HepG2 (cell line): ENCODE measurements around the gene STRADA. TPM values are rescaled to one million over a fixed set of nuclear protein-coding genes. Genes with fewer than 3 reads are reported as not detected.
A peak's percentile ranks its signal among the peaks of the same experiment; 100 is the strongest.

ENCODE experiments used
- AGO1 ChIP-seq: fragments of 200-400 bp; formaldehyde crosslinking; IDR thresholded peaks from 2 replicates; pipeline ENCODE4 v1.6.1; 2017; ENCODE audit warnings: mild to moderate bottlenecking, low read depth, low read length, moderate library complexity; ENCODE audit not compliant: poor library complexity, severe bottlenecking
- CBX2 ChIP-seq, 2 experiments: fragments of 200-600 bp in 1 of 2; sonication (generic); formaldehyde crosslinking in 1 of 2; IDR thresholded peaks; 2 replicates each; pipeline versions ENCODE4 v1.7.0 to v1.8.1; 2018 to 2022; ENCODE audit warnings: low read depth in 2 of 2, low read length in 1 of 2, mild to moderate bottlenecking in 1 of 2, missing genetic modification reagents in 1 of 2
- EHMT2 ChIP-seq: fragments of 200-600 bp; sonication (generic); IDR thresholded peaks from 2 replicates; pipeline ENCODE4 v1.7.0; 2017; ENCODE audit warnings: antibody characterized with exemption, low read depth, low read length, borderline replicate concordance
- GATA4 ChIP-seq: sonication (generic); IDR thresholded peaks from 2 replicates; pipeline ENCODE4 v1.6.1; 2016; ENCODE audit warnings: antibody characterized with exemption, low read depth, borderline replicate concordance
- HOXA7 ChIP-seq: sonication (generic); formaldehyde crosslinking; IDR thresholded peaks from 2 replicates; pipeline ENCODE4 v1.8.1; 2022; ENCODE audit warnings: mild to moderate bottlenecking, missing genetic modification reagents, moderate library complexity
- HOXA9 ChIP-seq: sonication (generic); formaldehyde crosslinking; IDR thresholded peaks from 2 replicates; pipeline ENCODE4 v1.8.1; 2022; ENCODE audit warnings: missing genetic modification reagents, mild to moderate bottlenecking, moderate library complexity, borderline replicate concordance
- KMT2A ChIP-seq: sonication (generic); formaldehyde crosslinking; IDR thresholded peaks from 2 replicates; pipeline ENCODE4 v1.4.0; 2020; ENCODE audit warnings: missing genetic modification reagents
- MIXL1 ChIP-seq: IDR thresholded peaks from 2 replicates; pipeline ENCODE4 v1.6.1; 2016
- MXI1 ChIP-seq: IDR thresholded peaks from 3 replicates; pipeline ENCODE4 v1.6.1; 2012; ENCODE audit warnings: low read depth, low read length, inconsistent platforms, borderline replicate concordance
- NCOA5 ChIP-seq: sonication (generic); formaldehyde crosslinking; IDR thresholded peaks from 2 replicates; pipeline ENCODE4 v1.4.0; 2020; ENCODE audit warnings: missing genetic modification reagents
- NFE2L2 ChIP-seq: fragments of 150-350 bp; IDR thresholded peaks from 2 replicates; pipeline ENCODE4 v1.6.1; 2014; ENCODE audit warnings: low read length
- NR2C2 ChIP-seq: sonication (generic); formaldehyde crosslinking; IDR thresholded peaks from 2 replicates; pipeline ENCODE4 v1.4.0; 2020; ENCODE audit warnings: missing genetic modification reagents, mild to moderate bottlenecking, moderate library complexity, borderline replicate concordance
- PHF21A ChIP-seq: sonication (generic); formaldehyde crosslinking; IDR thresholded peaks from 2 replicates; pipeline ENCODE4 v1.5.0; 2020; ENCODE audit warnings: mild to moderate bottlenecking, missing genetic modification reagents
- POGZ ChIP-seq: sonication (generic); formaldehyde crosslinking; IDR thresholded peaks from 2 replicates; pipeline ENCODE4 v1.4.0; 2020; ENCODE audit warnings: mild to moderate bottlenecking, missing genetic modification reagents
- RBAK ChIP-seq: sonication (generic); formaldehyde crosslinking; IDR thresholded peaks from 2 replicates; pipeline ENCODE4 v1.5.1; 2020; ENCODE audit warnings: mild to moderate bottlenecking, missing genetic modification reagents
- SIX1 ChIP-seq: sonication (generic); formaldehyde crosslinking; IDR thresholded peaks from 2 replicates; pipeline ENCODE4 v1.4.0; 2020; ENCODE audit warnings: missing genetic modification reagents, borderline replicate concordance
- SOX13 ChIP-seq, 3 experiments: fragments of 450-650 bp in 1 of 3; sonication (generic) in 1 of 3; formaldehyde crosslinking in 1 of 3; IDR thresholded peaks in 2 of 3; conservative IDR thresholded peaks in 1 of 3; 2 replicates each; pipeline versions ENCODE4 v1.5.0 to v1.6.1; 2016 to 2020; ENCODE audit warnings: antibody characterized with exemption in 1 of 3, mild to moderate bottlenecking in 1 of 3, missing compliant biosample characterization in 1 of 3, missing genetic modification reagents in 1 of 3, moderate library complexity in 1 of 3
- SP2 ChIP-seq: sonication (generic); formaldehyde crosslinking; IDR thresholded peaks from 2 replicates; pipeline ENCODE4 v1.5.1; 2020; ENCODE audit warnings: mild to moderate bottlenecking, missing genetic modification reagents
- ZMYM3 ChIP-seq: sonication (generic); formaldehyde crosslinking; IDR thresholded peaks from 2 replicates; pipeline ENCODE4 v1.5.1; 2020; ENCODE audit warnings: mild to moderate bottlenecking, missing genetic modification reagents
- ZNF143 ChIP-seq: sonication (generic); formaldehyde crosslinking; IDR thresholded peaks from 2 replicates; pipeline ENCODE4 v1.4.0; 2020; ENCODE audit warnings: missing genetic modification reagents
- polyA plus RNA-seq, 8 experiments: library from polyadenylated mRNA; depleted of rRNA in 3 of 8; stranded (reverse) in 7 of 8; unstranded in 1 of 8; fragments of >200 nt; fragmentation: Illumina TruSeq in 4 of 8; extraction: Trizol in 4 of 8; gene quantifications; 2 replicates each; pipeline versions ENCODE4 v1.2.1 to v1.2.3, GENCODE V29; 2011 to 2016; ENCODE audit warnings: low read depth in 4 of 8, missing spikeins in 1 of 8, mixed read lengths in 1 of 8; ENCODE audit not compliant: insufficient read depth in 1 of 8
- total RNA-seq, 5 experiments: library from RNA; depleted of rRNA; stranded (reverse); fragments of >200 nt; fragmentation: Illumina TruSeq; extraction: Trizol; gene quantifications; 2 replicates each; pipeline ENCODE4 v1.2.3, GENCODE V29; 2016; ENCODE audit warnings: low read depth in 1 of 5
- TF ChIP-seq, protein P1 (sequence below): sonication (generic); formaldehyde crosslinking; conservative IDR thresholded peaks from 2 replicates; pipeline ENCODE4 v1.4.0; 2020; ENCODE audit warnings: missing genetic modification reagents
- TF ChIP-seq, protein P2 (sequence below): sonication (generic); formaldehyde crosslinking; IDR thresholded peaks from 2 replicates; pipeline ENCODE4 v1.5.0; 2020; ENCODE audit warnings: missing genetic modification reagents
- TF ChIP-seq, protein P3 (sequence below): sonication (generic); formaldehyde crosslinking; IDR thresholded peaks from 2 replicates; pipeline ENCODE4 v1.5.1; 2020; ENCODE audit warnings: mild to moderate bottlenecking, moderate library complexity, missing genetic modification reagents
- TF ChIP-seq, protein P4 (sequence below): sonication (generic); formaldehyde crosslinking; IDR thresholded peaks from 2 replicates; pipeline ENCODE4 v1.8.1; 2023; ENCODE audit warnings: mild to moderate bottlenecking, missing genetic modification reagents

Gene STRADA
- total and polyA plus RNA-seq, 2 of the 13 experiments (the other 11 are each of a cell fraction or from before 2014, with no cell fraction given): 17.6 to 17.9 TPM

DNA sequence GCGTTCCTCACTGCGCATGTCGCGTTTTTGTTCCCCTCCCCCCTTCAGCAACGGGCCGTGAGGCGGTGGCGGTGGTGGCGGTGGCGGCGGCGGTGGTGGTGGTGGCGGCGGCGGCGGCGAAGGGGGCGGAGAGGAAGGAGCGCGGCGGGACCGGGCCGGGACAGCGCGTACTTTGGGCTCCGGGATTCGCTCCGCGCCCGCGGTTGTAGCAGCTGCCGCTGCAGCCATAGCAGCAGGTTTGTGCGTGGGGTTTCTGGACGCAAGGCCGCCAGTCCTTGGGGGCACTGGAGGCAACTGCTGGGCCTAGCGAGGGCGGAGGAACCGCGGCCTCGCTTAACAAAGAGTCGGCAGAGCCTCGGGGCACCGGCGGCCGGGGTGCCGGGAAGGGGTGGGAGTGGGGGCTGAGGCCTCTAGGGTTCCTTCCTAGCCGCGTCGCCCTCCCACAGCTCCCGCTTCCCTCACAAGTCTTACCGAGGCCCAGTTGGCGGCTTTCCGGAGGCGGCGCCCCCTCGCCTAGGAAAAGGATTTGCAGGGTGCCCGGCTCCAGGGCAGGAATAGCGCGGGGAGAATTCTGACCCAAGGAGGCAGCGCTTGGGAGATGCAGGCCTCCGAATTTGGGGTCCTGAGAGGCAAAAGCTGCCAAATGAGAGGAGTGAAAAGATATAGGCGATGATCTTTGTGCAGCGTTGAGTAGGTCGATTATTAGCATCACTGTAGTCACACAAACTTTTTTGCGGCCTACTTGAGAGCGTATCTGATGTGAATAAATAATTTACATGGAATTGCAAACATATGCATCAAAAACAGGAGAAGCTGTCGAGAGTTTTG lies 32.8 kb upstream of the STRADA start, which contains the start of gene DDX42 (continued):
- TF ChIP-seq EHMT2 (no peak), POGZ (CRISPR knock-in tag) (no peak), KMT2A (0 out of 2 replicates have a peak, but pooled peaks have one; percentile 63), AGO1 (no peak), ZMYM3 (CRISPR knock-in tag) (no peak), NFE2L2 (no peak), PHF21A (no peak), SOX13 (IDR thresholded peaks at IDR 0.05) (no peak), SOX13 (CRISPR knock-in tag; conservative IDR thresholded peaks at IDR 0.05 in 1 of 2, IDR thresholded peaks at IDR 0.05 in 1 of 2) (no peak), SP2 (CRISPR knock-in tag) (no peak), NCOA5 (CRISPR knock-in tag) (no peak), RBAK (CRISPR knock-in tag) (no peak), HOXA9 (no peak), NR2C2 (CRISPR knock-in tag) (no peak), ZNF143 (no peak), SIX1 (CRISPR knock-in tag) (no peak), CBX2 (IDR thresholded peaks at IDR 0.05; ENCODE audit: low read depth, low read length) (no peak), CBX2 (CRISPR knock-in tag; IDR thresholded peaks at IDR 0.05; ENCODE audit: low read depth) (no peak), MIXL1 (CRISPR knock-in tag) (0 out of 2 replicates have a peak, but pooled peaks have one; percentile 4), MXI1 (no peak), HOXA7 (CRISPR knock-in tag) (no peak), GATA4 (no peak)
- TF ChIP-seq, protein P1, sequence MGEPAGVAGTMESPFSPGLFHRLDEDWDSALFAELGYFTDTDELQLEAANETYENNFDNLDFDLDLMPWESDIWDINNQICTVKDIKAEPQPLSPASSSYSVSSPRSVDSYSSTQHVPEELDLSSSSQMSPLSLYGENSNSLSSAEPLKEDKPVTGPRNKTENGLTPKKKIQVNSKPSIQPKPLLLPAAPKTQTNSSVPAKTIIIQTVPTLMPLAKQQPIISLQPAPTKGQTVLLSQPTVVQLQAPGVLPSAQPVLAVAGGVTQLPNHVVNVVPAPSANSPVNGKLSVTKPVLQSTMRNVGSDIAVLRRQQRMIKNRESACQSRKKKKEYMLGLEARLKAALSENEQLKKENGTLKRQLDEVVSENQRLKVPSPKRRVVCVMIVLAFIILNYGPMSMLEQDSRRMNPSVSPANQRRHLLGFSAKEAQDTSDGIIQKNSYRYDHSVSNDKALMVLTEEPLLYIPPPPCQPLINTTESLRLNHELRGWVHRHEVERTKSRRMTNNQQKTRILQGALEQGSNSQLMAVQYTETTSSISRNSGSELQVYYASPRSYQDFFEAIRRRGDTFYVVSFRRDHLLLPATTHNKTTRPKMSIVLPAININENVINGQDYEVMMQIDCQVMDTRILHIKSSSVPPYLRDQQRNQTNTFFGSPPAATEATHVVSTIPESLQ (CRISPR knock-in tag): no peak
- TF ChIP-seq, protein P2, sequence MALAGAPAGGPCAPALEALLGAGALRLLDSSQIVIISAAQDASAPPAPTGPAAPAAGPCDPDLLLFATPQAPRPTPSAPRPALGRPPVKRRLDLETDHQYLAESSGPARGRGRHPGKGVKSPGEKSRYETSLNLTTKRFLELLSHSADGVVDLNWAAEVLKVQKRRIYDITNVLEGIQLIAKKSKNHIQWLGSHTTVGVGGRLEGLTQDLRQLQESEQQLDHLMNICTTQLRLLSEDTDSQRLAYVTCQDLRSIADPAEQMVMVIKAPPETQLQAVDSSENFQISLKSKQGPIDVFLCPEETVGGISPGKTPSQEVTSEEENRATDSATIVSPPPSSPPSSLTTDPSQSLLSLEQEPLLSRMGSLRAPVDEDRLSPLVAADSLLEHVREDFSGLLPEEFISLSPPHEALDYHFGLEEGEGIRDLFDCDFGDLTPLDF (CRISPR knock-in tag): no peak
- TF ChIP-seq, protein P3, sequence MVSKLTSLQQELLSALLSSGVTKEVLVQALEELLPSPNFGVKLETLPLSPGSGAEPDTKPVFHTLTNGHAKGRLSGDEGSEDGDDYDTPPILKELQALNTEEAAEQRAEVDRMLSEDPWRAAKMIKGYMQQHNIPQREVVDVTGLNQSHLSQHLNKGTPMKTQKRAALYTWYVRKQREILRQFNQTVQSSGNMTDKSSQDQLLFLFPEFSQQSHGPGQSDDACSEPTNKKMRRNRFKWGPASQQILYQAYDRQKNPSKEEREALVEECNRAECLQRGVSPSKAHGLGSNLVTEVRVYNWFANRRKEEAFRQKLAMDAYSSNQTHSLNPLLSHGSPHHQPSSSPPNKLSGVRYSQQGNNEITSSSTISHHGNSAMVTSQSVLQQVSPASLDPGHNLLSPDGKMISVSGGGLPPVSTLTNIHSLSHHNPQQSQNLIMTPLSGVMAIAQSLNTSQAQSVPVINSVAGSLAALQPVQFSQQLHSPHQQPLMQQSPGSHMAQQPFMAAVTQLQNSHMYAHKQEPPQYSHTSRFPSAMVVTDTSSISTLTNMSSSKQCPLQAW (CRISPR knock-in tag): no peak
- TF ChIP-seq, protein P4, sequence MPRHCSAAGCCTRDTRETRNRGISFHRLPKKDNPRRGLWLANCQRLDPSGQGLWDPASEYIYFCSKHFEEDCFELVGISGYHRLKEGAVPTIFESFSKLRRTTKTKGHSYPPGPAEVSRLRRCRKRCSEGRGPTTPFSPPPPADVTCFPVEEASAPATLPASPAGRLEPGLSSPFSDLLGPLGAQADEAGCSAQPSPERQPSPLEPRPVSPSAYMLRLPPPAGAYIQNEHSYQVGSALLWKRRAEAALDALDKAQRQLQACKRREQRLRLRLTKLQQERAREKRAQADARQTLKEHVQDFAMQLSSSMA (CRISPR knock-in tag): no peak
